Esophagus muscularis mucosa (tissue), 4 donors: ENCODE measurements around the gene THG1L. TPM values are rescaled to one million over a fixed set of nuclear protein-coding genes. Genes with fewer than 3 reads are reported as not detected.
"Not testable (repeated sequence)": the region's sequence is repeated elsewhere in the genome, so short reads cannot be mapped to it uniquely, and the experiment has no call there.

ENCODE experiments used
- DNase-seq: peaks from one replicate; pipeline ENCODE4 v3.0.0-alpha.2; 2017; ENCODE audit errors: extremely low spot score
- H3K27ac ChIP-seq, 4 donors: fragments of 200-600 bp; sonication (generic); replicated peaks in 1 of 4; 1 replicate in 3 of 4; 2 replicates in 1 of 4; pipeline ENCODE4 v1.5.1; 2016 to 2019; ENCODE audit warnings: mild to moderate bottlenecking in 1 of 4
- H3K27me3 ChIP-seq, 4 donors: fragments of 200-600 bp; sonication (generic); one replicate each; pipeline versions ENCODE4 v1.5.1 to v1.6.0; 2016 to 2019
- H3K36me3 ChIP-seq, 4 donors: fragments of 200-600 bp; sonication (generic); one replicate each; pipeline ENCODE4 v1.5.1; 2016 to 2019
- H3K4me1 ChIP-seq, 4 donors: fragments of 200-600 bp; sonication (generic); one replicate each; pipeline ENCODE4 v1.5.1; 2016 to 2019
- H3K4me3 ChIP-seq, 4 donors: fragments of 200-600 bp; sonication (generic); 1 replicate in 2 of 4; 2 replicates in 2 of 4; pipeline ENCODE4 v1.5.1; 2016 to 2019; ENCODE audit warnings: mild to moderate bottlenecking in 4 of 4, moderate library complexity in 1 of 4
- H3K9me3 ChIP-seq, 4 donors: fragments of 200-600 bp; sonication (generic); 1 replicate in 3 of 4; 2 replicates in 1 of 4; pipeline ENCODE4 v1.5.1; 2016 to 2019
- CTCF ChIP-seq, 3 experiments: fragments of 200-600 bp in 2 of 3; fragments of 450-650 bp in 1 of 3; sonication (generic) in 2 of 3; IDR thresholded peaks; one replicate each; pipeline ENCODE4 v1.5.1; 2017 to 2019; ENCODE audit warnings: antibody characterized with exemption in 3 of 3, mild to moderate bottlenecking in 2 of 3, moderate library complexity in 1 of 3
- EP300 ChIP-seq: sonication (generic); formaldehyde crosslinking; IDR thresholded peaks from one replicate; pipeline ENCODE4 v1.6.1; 2017; ENCODE audit warnings: antibody characterized with exemption
- POLR2A ChIP-seq: fragments of 450-650 bp; IDR thresholded peaks from one replicate; pipeline ENCODE4 v1.6.1; 2017; ENCODE audit warnings: antibody characterized with exemption, moderate library complexity, mild to moderate bottlenecking, low read depth
- POLR2AphosphoS5 ChIP-seq, 2 donors: sonication (generic); formaldehyde crosslinking; IDR thresholded peaks; one replicate each; pipeline ENCODE4 v1.6.1; 2017; ENCODE audit warnings: antibody characterized with exemption in 2 of 2
- WGBS: methylation state at CpG from one replicate; pipeline ENCODE4 v1.1.5; 2018; 5-methylcytosine and 5-hydroxymethylcytosine counted together
- intact Hi-C: fragments of 100-400 bp; cut with DNase I; formaldehyde crosslinking; loops from one replicate; pipeline ENCODE4 v1.15.1; 2023
- total RNA-seq, 4 donors: library from RNA; depleted of rRNA; stranded (reverse); fragments of >200 nt; gene quantifications; one replicate each; pipeline versions ENCODE4 v1.1.0 to v1.2.1, GENCODE V29; 2016

THG1L gene
- total RNA-seq, 4 donors from 2014 or later: 14.1 to 22.7 (median 20.7) TPM

GRCh38 chr5:157689942-157690689 lies 41.1 kb upstream of the THG1L start:
- WGBS: 88% methylated on average over 37 of the region's 52 CpGs
- peak overlapping the region in 3 of 4 donors; percentile 31 to 44 (median 43) for H3K4me3 ChIP-seq

GRCh38 chr5:157690690-157691433 lies 40.4 kb upstream of the THG1L start:
- WGBS: 90% methylated on average over 28 of the region's 53 CpGs

More at GRCh38 chr5:157689942-157690689, 41.1 kb upstream of the THG1L start:
- Histone ChIP-seq H3K4me1 (peaks cover 0 to 7% (median 2%) of the 10 kb centered on the region in 4 donors), H3K27me3 (peaks cover 0 to 8% (median 0%) of the 10 kb centered on the region in 4 donors), H3K36me3 (no peaks in the 10 kb centered on the region), H3K27ac (no peak overlapping the region), H3K9me3 (no peaks in the 10 kb centered on the region)
- peak; percentile 68 for DNase-seq
- intact Hi-C loops: no loop called here
- TF ChIP-seq CTCF (IDR thresholded peaks at IDR 0.05) (peak; percentile 7 to 34 (median 23)), EP300 (no peak)

GRCh38 chr5:157693816-157694215 lies 37.4 kb upstream of the THG1L start:
- H3K36me3 ChIP-seq, H3K4me1 ChIP-seq, H3K27me3 ChIP-seq, intact Hi-C loops, H3K4me3 ChIP-seq, H3K9me3 ChIP-seq, H3K27ac ChIP-seq: not testable (repeated sequence)
- peak; percentile 57 for DNase-seq
- 100% methylated on average over 3 of the region's 25 CpGs for WGBS

More at GRCh38 chr5:157690690-157691433, 40.4 kb upstream of the THG1L start:
- H3K4me3 ChIP-seq: peak overlapping the region in 3 of 4 donors; percentile 31 to 44 (median 43)
- no peak for TF ChIP-seq POLR2AphosphoS5 (IDR thresholded peaks at IDR 0.05)
- no peak for TF ChIP-seq CTCF (IDR thresholded peaks at IDR 0.05)
- no peak for TF ChIP-seq POLR2A
- no peak for TF ChIP-seq EP300
- H3K27ac ChIP-seq: no peak overlapping the region
- peaks cover 0 to 7% (median 2%) of the 10 kb centered on the region in 4 donors for H3K4me1 ChIP-seq
- peaks cover 0 to 8% (median 0%) of the 10 kb centered on the region in 4 donors for H3K27me3 ChIP-seq
- intact Hi-C loops: no loop called here
- peak; percentile 85 for DNase-seq
- no peaks in the 10 kb centered on the region for H3K9me3 ChIP-seq
- no peaks in the 10 kb centered on the region for H3K36me3 ChIP-seq

GRCh38 chr5:157696154-157696553 lies 35.1 kb upstream of the THG1L start:
- H3K27me3 ChIP-seq, H3K4me3 ChIP-seq, H3K27ac ChIP-seq, intact Hi-C loops, H3K36me3 ChIP-seq, H3K4me1 ChIP-seq: not testable (repeated sequence)
- DNase-seq: peak; percentile 55
- 93% methylated on average over 3 of the region's 3 CpGs for WGBS
- peaks cover 0 to 12% (median 6%) of the 10 kb centered on the region in 4 donors for H3K9me3 ChIP-seq

GRCh38 chr5:157698674-157699073 lies 32.5 kb upstream of the THG1L start:
- DNase-seq, H3K27ac ChIP-seq, intact Hi-C loops, H3K27me3 ChIP-seq, H3K36me3 ChIP-seq, H3K4me1 ChIP-seq, H3K4me3 ChIP-seq: not testable (repeated sequence)
- peaks cover 0 to 13% (median 6%) of the 10 kb centered on the region in 4 donors for H3K9me3 ChIP-seq
- 74% methylated on average over 4 of the region's 4 CpGs for WGBS

- 68% methylated on average over 3 of the region's 3 CpGs for WGBS
- DNase-seq: no peak
- TF ChIP-seq EP300 (no peak), CTCF (IDR thresholded peaks at IDR 0.05) (no peak), POLR2AphosphoS5 (IDR thresholded peaks at IDR 0.05) (no peak), POLR2A (no peak)
Measured at GRCh38 chr5:157703736-157704135, 27.5 kb upstream of the THG1L start.

More at GRCh38 chr5:157703736-157704135, 27.5 kb upstream of the THG1L start:
- H3K4me3 ChIP-seq: no peak overlapping the region
- H3K27ac ChIP-seq: no peak overlapping the region
- H3K27me3 ChIP-seq: no peaks in the 10 kb centered on the region
- H3K36me3 ChIP-seq: no peaks in the 10 kb centered on the region
- no peaks in the 10 kb centered on the region for H3K4me1 ChIP-seq
- intact Hi-C loops: no loop called here
- H3K9me3 ChIP-seq: peaks cover 0 to 5% (median 4%) of the 10 kb centered on the region in 4 donors
